H1 (cell line): ENCODE measurements around the gene GALNT7. TPM values are rescaled to one million over a fixed set of nuclear protein-coding genes. Genes with fewer than 3 reads are reported as not detected.

Source experiments
- CTCF ChIA-PET: fragments of 300-600 bp; sonication (Branson Sonifier 250); formaldehyde crosslinking; loops from one replicate; lab custom pipeline; 2021; ENCODE audit not compliant: partially characterized antibody; lab: Charles Lee
- POLR2A ChIA-PET: fragments of 300-600 bp; sonication (Branson Sonifier 250); formaldehyde crosslinking; loops from one replicate; lab custom pipeline; 2021; ENCODE audit warnings: inconsistent platforms; ENCODE audit not compliant: partially characterized antibody; lab: Charles Lee
- DNase-seq, 2 experiments: peaks; one replicate each; pipeline versions ENCODE4 v3.0.0 to v3.0.0-alpha.2; 2010 to 2022; ENCODE audit warnings: low spot score in 2 of 2, low read depth in 1 of 2, mixed read lengths in 1 of 2
- FAIRE-seq: peaks from 2 replicates; lab custom pipeline; 2011; peaks lifted over from hg19 to GRCh38; lab: Jason Lieb, UNC
- H2AFZ ChIP-seq: 2 replicates; pipeline ENCODE4 v1.8.1; 2012; ENCODE audit warnings: low read length, inconsistent platforms
- H2AK5ac ChIP-seq: 2 replicates; pipeline ENCODE4 v1.6.1; 2013; ENCODE audit warnings: low read depth, low read length
- H2BK120ac ChIP-seq: replicated peaks from 2 replicates; pipeline ENCODE3; 2013; ENCODE audit warnings: low read depth, low read length, inconsistent platforms
- H2BK12ac ChIP-seq: 2 replicates; pipeline ENCODE4 v1.6.1; 2013; ENCODE audit warnings: low read depth, low read length
- H2BK15ac ChIP-seq: 2 replicates; pipeline ENCODE4 v1.6.1; 2013; ENCODE audit warnings: low read length
- H2BK20ac ChIP-seq: 2 replicates; pipeline ENCODE4 v1.6.1; 2013; ENCODE audit warnings: low read length
- H2BK5ac ChIP-seq: 2 replicates; pipeline ENCODE4 v1.6.1; 2013; ENCODE audit warnings: low read depth, low read length
- H3K14ac ChIP-seq: 2 replicates; pipeline ENCODE4 v1.6.1; 2013; ENCODE audit warnings: inconsistent platforms; ENCODE audit not compliant: insufficient read length
- H3K18ac ChIP-seq: 2 replicates; pipeline ENCODE4 v1.6.1; 2013; ENCODE audit warnings: low read length; ENCODE audit errors: extremely low read depth
- H3K23ac ChIP-seq: 2 replicates; pipeline ENCODE4 v1.6.1; 2013; ENCODE audit warnings: inconsistent platforms; ENCODE audit not compliant: insufficient read length
- H3K23me2 ChIP-seq: 2 replicates; pipeline ENCODE4 v1.6.1; 2013; ENCODE audit warnings: low read depth, low read length
- H3K27ac ChIP-seq: 2 replicates; pipeline ENCODE4 v1.6.1; 2011; ENCODE audit warnings: low read depth, low read length, inconsistent platforms
- H3K27me3 ChIP-seq, 4 experiments: replicated peaks in 1 of 4; 1 replicate in 1 of 4; 2 replicates in 3 of 4; pipeline versions ENCODE4 v1.6.1 to v1.8.1; 2011 to 2013; ENCODE audit warnings: low read length in 3 of 4, mild to moderate bottlenecking in 3 of 4, inconsistent platforms in 2 of 4, mixed read lengths in 2 of 4, moderate library complexity in 1 of 4; ENCODE audit not compliant: control insufficient read depth in 3 of 4, insufficient read depth in 3 of 4; ENCODE audit errors: extremely low read depth in 1 of 4
- H3K36me3 ChIP-seq, 4 experiments: 2 replicates each; pipeline versions ENCODE4 v1.6.1 to v1.8.1; 2011 to 2013; ENCODE audit warnings: mild to moderate bottlenecking in 4 of 4, low read length in 3 of 4, moderate library complexity in 2 of 4, control low read depth in 1 of 4, inconsistent platforms in 1 of 4; ENCODE audit not compliant: insufficient read depth in 4 of 4, control insufficient read depth in 2 of 4
- H3K4ac ChIP-seq: replicated peaks from 2 replicates; pipeline ENCODE3; 2013; ENCODE audit warnings: low read length, low read depth, mixed read lengths, inconsistent platforms; ENCODE audit not compliant: insufficient read length
- H3K4me1 ChIP-seq, 4 experiments: replicated peaks in 1 of 4; 1 replicate in 1 of 4; 2 replicates in 3 of 4; pipeline versions ENCODE4 v1.6.1 to v1.8.1; 2011 to 2013; ENCODE audit warnings: low read length in 3 of 4, inconsistent platforms in 2 of 4, mixed read lengths in 1 of 4; ENCODE audit not compliant: insufficient read depth in 4 of 4, control insufficient read depth in 3 of 4
- H3K4me2 ChIP-seq, 2 experiments: 2 replicates each; pipeline versions ENCODE4 v1.6.1 to v1.8.1; 2011 to 2013; ENCODE audit warnings: low read depth in 2 of 2, low read length in 2 of 2, control low read depth in 1 of 2, inconsistent platforms in 1 of 2, mild to moderate bottlenecking in 1 of 2; ENCODE audit not compliant: insufficient read depth in 1 of 2
- H3K4me3 ChIP-seq, 4 experiments: fragments of 200-600, 300-600 bp in 1 of 4; sonication (generic), shearing (Covaris generic), sonication (Bioruptor Twin) in 1 of 4; 2 replicates each; pipeline versions ENCODE4 v1.5.1 to v1.8.1; 2011 to 2016; ENCODE audit warnings: low read length in 4 of 4, low read depth in 3 of 4, control low read depth in 2 of 4, inconsistent platforms in 2 of 4, mild to moderate bottlenecking in 2 of 4, mixed read lengths in 1 of 4, moderate library complexity in 1 of 4; ENCODE audit not compliant: insufficient read depth in 2 of 4; ENCODE audit errors: extremely low read depth in 1 of 4
- H3K56ac ChIP-seq: replicated peaks from 2 replicates; pipeline ENCODE3; 2013; ENCODE audit warnings: low read depth, mild to moderate bottlenecking, mixed read lengths, low read length, inconsistent platforms; ENCODE audit not compliant: insufficient read length
- H3K79me1 ChIP-seq: 2 replicates; pipeline ENCODE4 v1.6.1; 2013; ENCODE audit warnings: low read depth, low read length, control low read depth
- H3K79me2 ChIP-seq, 2 experiments: 2 replicates each; pipeline versions ENCODE4 v1.6.1 to v1.8.1; 2012 to 2013; ENCODE audit warnings: low read length in 2 of 2, mild to moderate bottlenecking in 2 of 2, inconsistent platforms in 1 of 2; ENCODE audit not compliant: insufficient read depth in 2 of 2, control insufficient read depth in 1 of 2
- H3K9ac ChIP-seq, 4 experiments: replicated peaks in 1 of 4; 1 replicate in 1 of 4; 2 replicates in 3 of 4; pipeline versions ENCODE4 v1.6.1 to v1.8.1; 2011 to 2013; ENCODE audit warnings: low read depth in 3 of 4, low read length in 3 of 4, control low read depth in 2 of 4, mild to moderate bottlenecking in 2 of 4, moderate library complexity in 2 of 4, inconsistent platforms in 1 of 4; ENCODE audit errors: extremely low read depth in 1 of 4
- H3K9me3 ChIP-seq, 2 experiments: 2 replicates each; pipeline versions ENCODE4 v1.6.1 to v1.8.1; 2012 to 2013; ENCODE audit warnings: mild to moderate bottlenecking in 2 of 2, moderate library complexity in 2 of 2, control low read depth in 1 of 2, inconsistent platforms in 1 of 2, low read depth in 1 of 2, low read length in 1 of 2, mixed read lengths in 1 of 2; ENCODE audit not compliant: insufficient read depth in 2 of 2
- H4K20me1 ChIP-seq, 2 experiments: replicated peaks in 1 of 2; 2 replicates each; pipeline versions ENCODE3 to v1.8.1; 2011 to 2013; ENCODE audit warnings: inconsistent platforms in 2 of 2, low read length in 2 of 2, mild to moderate bottlenecking in 1 of 2; ENCODE audit not compliant: insufficient read depth in 2 of 2, control insufficient read depth in 1 of 2
- H4K5ac ChIP-seq: 2 replicates; pipeline ENCODE4 v1.6.1; 2013; ENCODE audit warnings: low read length, low read depth, mixed read lengths, inconsistent platforms; ENCODE audit not compliant: insufficient read length
- H4K8ac ChIP-seq: 2 replicates; pipeline ENCODE4 v1.8.0; 2013; ENCODE audit warnings: mild to moderate bottlenecking, moderate library complexity, low read length, inconsistent platforms; ENCODE audit not compliant: insufficient read depth; ENCODE audit errors: extremely low read depth
- H4K91ac ChIP-seq: replicated peaks from 2 replicates; pipeline ENCODE3; 2013; ENCODE audit warnings: low read length, mixed read lengths, inconsistent platforms; ENCODE audit not compliant: insufficient read length
- BACH1 ChIP-seq: IDR thresholded peaks from 2 replicates; pipeline ENCODE4 v1.6.1; 2012; ENCODE audit warnings: low read length, improper control_type of control experiment
- CHD1 ChIP-seq: IDR thresholded peaks from 2 replicates; pipeline ENCODE4 v1.6.1; 2012; ENCODE audit warnings: low read depth, low read length, improper control_type of control experiment
- CHD2 ChIP-seq: IDR thresholded peaks from 2 replicates; pipeline ENCODE4 v1.6.1; 2012; ENCODE audit warnings: low read length, improper control_type of control experiment
- EP300 ChIP-seq, 2 experiments: IDR thresholded peaks; 1 replicate in 1 of 2; 2 replicates in 1 of 2; pipeline ENCODE4 v1.6.1; 2011 to 2012; ENCODE audit warnings: low read depth in 2 of 2, low read length in 2 of 2, mild to moderate bottlenecking in 2 of 2, borderline replicate concordance in 1 of 2, inconsistent platforms in 1 of 2, moderate library complexity in 1 of 2
- FOSL1 ChIP-seq: IDR thresholded peaks from 2 replicates; pipeline ENCODE4 v1.6.1; 2011; ENCODE audit warnings: mild to moderate bottlenecking, low read depth, low read length, moderate library complexity; ENCODE audit not compliant: insufficient read depth
- HDAC2 ChIP-seq, 2 experiments: fragments of 300-600 bp in 1 of 2; sonication (generic) in 1 of 2; IDR thresholded peaks; 2 replicates each; pipeline ENCODE4 v1.6.1; 2011 to 2012; ENCODE audit warnings: low read depth in 2 of 2, low read length in 2 of 2, mild to moderate bottlenecking in 2 of 2, moderate library complexity in 2 of 2, borderline replicate concordance in 1 of 2, inconsistent platforms in 1 of 2
- JUND ChIP-seq: IDR thresholded peaks from 2 replicates; pipeline ENCODE4 v1.6.1; 2011; ENCODE audit warnings: mild to moderate bottlenecking, improper control_type of control experiment, low read length
- KDM1A ChIP-seq: fragments of 200-600, 300-600 bp; sonication (generic); IDR thresholded peaks from 2 replicates; pipeline ENCODE4 v1.7.1; 2016; ENCODE audit warnings: mild to moderate bottlenecking, low read length, borderline replicate concordance
- NANOG ChIP-seq: IDR thresholded peaks from 2 replicates; pipeline ENCODE4 v1.6.1; 2011; ENCODE audit warnings: low read length, low read depth, mild to moderate bottlenecking, inconsistent platforms; ENCODE audit not compliant: insufficient read depth, poor library complexity, severe bottlenecking
- RNF2 ChIP-seq: fragments of 200-900, 300-1000 bp; sonication (generic); IDR thresholded peaks from 2 replicates; pipeline ENCODE4 v1.7.1; 2016; ENCODE audit warnings: borderline replicate concordance, low read depth, mild to moderate bottlenecking, antibody characterized with exemption, low read length; ENCODE audit not compliant: poor library complexity, severe bottlenecking; ENCODE audit errors: missing control alignments
- TAF1 ChIP-seq: IDR thresholded peaks from 2 replicates; pipeline ENCODE4 v1.6.1; 2011; ENCODE audit warnings: mild to moderate bottlenecking, low read depth, low read length
- WGBS, 2 experiments: shearing (Covaris generic) in 1 of 2; methylation state at CpG; one replicate each; pipeline versions ENCODE4 v1.1.6 to v1.1.7; 2013 to 2015; ENCODE audit warnings: low lambda C conversion rate in 2 of 2, mixed read lengths in 2 of 2, inconsistent platforms in 1 of 2, low coverage in 1 of 2, missing lambda C conversion rate in 1 of 2; ENCODE audit not compliant: insufficient replicate concordance in 2 of 2, insufficient coverage in 1 of 2, insufficient read length in 1 of 2; ENCODE audit errors: extremely low coverage in 1 of 2, missing lambda C conversion rate in 1 of 2; 5-methylcytosine and 5-hydroxymethylcytosine counted together
- polyA plus RNA-seq, 7 experiments: library from polyadenylated mRNA; depleted of rRNA in 3 of 7; stranded (reverse) in 5 of 7; unstranded in 2 of 7; fragments of >200 nt in 5 of 7; fragments of 200-250 nt in 2 of 7; gene quantifications; 1 replicate in 5 of 7; 2 replicates in 1 of 7; 4 replicates in 1 of 7; pipeline versions ENCODE4 v1.2.1 to v1.2.3, GENCODE V29; 2011 to 2013; ENCODE audit warnings: missing spikeins in 2 of 7, mixed read lengths in 2 of 7
- total RNA-seq: library from RNA; stranded (reverse); fragmentation: NEBNext Ultra II Directional; extraction: Animal tissue kit (Norgen Biotek cat#: 25700); gene quantifications from 2 replicates; pipeline ENCODE4 v1.2.1, GENCODE V29; 2021
- TF ChIP-seq, protein P1 (sequence below): IDR thresholded peaks from 2 replicates; pipeline ENCODE4 v1.6.1; 2012; ENCODE audit warnings: inconsistent platforms

GALNT7 gene
- total and polyA plus RNA-seq, 2 of the 8 experiments (the other 6 are each of a cell fraction or from before 2014, with no cell fraction given), result 22.4 to 85.5 TPM

GRCh38 chr4:173212379-173212778, 43.8 kb downstream of the GALNT7 start:
- Histone ChIP-seq H3K4me3 (no peak overlapping the region), H3K36me3 (no peaks in the 10 kb centered on the region), H3K56ac (no peak overlapping the region), H4K91ac (no peak overlapping the region), H3K4ac (no peak overlapping the region), H4K8ac (no peak overlapping the region), H3K9me3 (no peaks in the 10 kb centered on the region), H4K20me1 (peaks cover 3 to 6% of the 10 kb centered on the region in 2 experiments), H3K9ac (no peak overlapping the region), H3K4me1 (peaks cover 2 to 12% (median 6%) of the 10 kb centered on the region in 4 experiments; a peak in 5 of 7 replicates), H3K18ac (no peak overlapping the region), H2BK5ac (no peak overlapping the region), H3K27me3 (no peaks in the 10 kb centered on the region), H3K79me2 (peaks cover 4 to 96% of the 10 kb centered on the region in 2 experiments; a peak in 2 of 4 replicates), H3K4me2 (no peak overlapping the region), H2AK5ac (no peak overlapping the region), H2BK12ac (no peak overlapping the region), H2BK20ac (no peak overlapping the region), H3K27ac (no peak overlapping the region), H2AFZ (no peak overlapping the region), H3K23me2 (no peaks in the 10 kb centered on the region), H3K23ac (no peak overlapping the region), H3K79me1 (no peaks in the 10 kb centered on the region; the same call in 1 of the 2 replicates), H2BK15ac (no peak overlapping the region), H4K5ac (no peak overlapping the region), H2BK120ac (no peak overlapping the region), H3K14ac (no peak overlapping the region)
- ChIA-PET POLR2A (no interaction called here), CTCF (no interaction called here)
- DNase-seq, result no peak
- no peak for FAIRE-seq
- WGBS, 2 experiments, result 56% methylated on average over 1 of the region's 1 CpG; no CpG with 5 or more reads in 1 of the 2 experiments
- TF ChIP-seq CHD2 (no peak), BACH1 (no peak), JUND (no peak), FOSL1 (no peak), EP300 (IDR thresholded peaks at IDR 0.05; ENCODE audit: borderline replicate concordance in 1 of 2, low read depth in 2 of 2, low read length in 2 of 2) (no peak), KDM1A (no peak), TAF1 (no peak), CHD1 (no peak), NANOG (no peak), RNF2 (no peak), HDAC2 (IDR thresholded peaks at IDR 0.05; ENCODE audit: borderline replicate concordance in 1 of 2, low read depth in 2 of 2, low read length in 2 of 2) (no peak)
- TF ChIP-seq, protein P1, sequence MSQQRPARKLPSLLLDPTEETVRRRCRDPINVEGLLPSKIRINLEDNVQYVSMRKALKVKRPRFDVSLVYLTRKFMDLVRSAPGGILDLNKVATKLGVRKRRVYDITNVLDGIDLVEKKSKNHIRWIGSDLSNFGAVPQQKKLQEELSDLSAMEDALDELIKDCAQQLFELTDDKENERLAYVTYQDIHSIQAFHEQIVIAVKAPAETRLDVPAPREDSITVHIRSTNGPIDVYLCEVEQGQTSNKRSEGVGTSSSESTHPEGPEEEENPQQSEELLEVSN, result no peak
